Cardiac fibroblast (primary cell): ENCODE data around the gene GATB.
A peak's percentile ranks its signal among the peaks of the same experiment; 100 is the strongest.

Experiments
- DNase-seq, 2 donors: peaks; one replicate each; pipeline versions ENCODE4 v3.0.0 to v3.0.0-alpha.2; 2010; ENCODE audit warnings: low read depth in 2 of 2
- H3K4me3 ChIP-seq, 2 donors: replicated peaks in 1 of 2; 1 replicate in 1 of 2; 2 replicates in 1 of 2; pipeline ENCODE4 v1.5.1; 2011; ENCODE audit warnings: low read depth in 2 of 2, low read length in 2 of 2, mild to moderate bottlenecking in 2 of 2, moderate library complexity in 1 of 2
- CTCF ChIP-seq: IDR thresholded peaks from one replicate; pipeline ENCODE4 v1.5.1; 2011; ENCODE audit warnings: low read depth, mild to moderate bottlenecking, low read length, inconsistent platforms

The GATB gene

GRCh38 chr4:151806511-151806927 lies 45.7 kb upstream of the GATB start:
- no peak for TF ChIP-seq CTCF
- DNase-seq, result peak; percentile 57 to 79
- no peak overlapping the region for H3K4me3 ChIP-seq

DNA sequence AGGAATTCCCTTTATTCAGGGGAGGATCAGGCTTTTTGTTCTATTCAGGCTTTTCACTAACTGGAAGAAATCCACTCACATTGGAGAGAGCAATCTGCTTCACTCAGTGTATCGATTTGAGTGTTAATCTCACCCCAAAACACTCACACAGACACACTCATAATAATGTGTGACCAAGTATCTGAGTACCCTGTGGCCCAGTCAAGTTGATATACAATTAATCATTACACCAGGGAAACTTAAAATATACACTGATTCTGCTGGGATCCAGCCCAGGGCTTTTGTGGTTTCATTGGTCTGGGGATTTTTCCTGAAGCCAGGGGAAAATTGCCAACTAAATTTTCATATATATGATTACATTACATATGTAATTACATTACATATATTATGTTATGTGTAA lies 44.0 kb upstream of the GATB start:
- H3K4me3 ChIP-seq, result no peak overlapping the region
- no peak for TF ChIP-seq CTCF
- DNase-seq, result no peak

DNA sequence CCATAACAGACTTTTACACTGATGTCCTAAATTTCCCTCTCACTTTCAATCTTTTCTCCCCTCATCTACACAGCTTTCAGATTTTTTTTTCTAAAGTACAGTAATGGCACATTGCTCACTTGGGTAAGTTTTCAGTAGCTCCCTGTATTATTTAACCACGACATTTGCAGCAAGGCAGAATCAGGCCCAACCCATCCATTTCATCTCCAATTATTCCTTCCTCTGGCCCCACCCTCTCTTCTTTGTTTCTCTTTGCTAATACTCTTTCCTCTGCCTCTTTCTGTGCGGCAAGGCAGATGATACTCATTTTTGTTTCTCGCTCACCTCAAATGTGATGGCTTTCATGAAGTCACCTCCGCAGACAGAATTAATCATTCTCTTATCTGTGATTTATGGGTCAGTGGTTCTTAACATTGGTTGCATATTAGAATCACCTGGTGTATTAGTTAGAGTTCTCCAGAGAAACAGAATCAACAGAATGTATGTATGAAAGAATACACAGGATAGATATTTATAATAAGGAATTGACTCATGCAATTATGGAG lies 43.4 kb upstream of the GATB start:
- no peak for DNase-seq
- no peak for TF ChIP-seq CTCF
- H3K4me3 ChIP-seq, result no peak overlapping the region

DNA sequence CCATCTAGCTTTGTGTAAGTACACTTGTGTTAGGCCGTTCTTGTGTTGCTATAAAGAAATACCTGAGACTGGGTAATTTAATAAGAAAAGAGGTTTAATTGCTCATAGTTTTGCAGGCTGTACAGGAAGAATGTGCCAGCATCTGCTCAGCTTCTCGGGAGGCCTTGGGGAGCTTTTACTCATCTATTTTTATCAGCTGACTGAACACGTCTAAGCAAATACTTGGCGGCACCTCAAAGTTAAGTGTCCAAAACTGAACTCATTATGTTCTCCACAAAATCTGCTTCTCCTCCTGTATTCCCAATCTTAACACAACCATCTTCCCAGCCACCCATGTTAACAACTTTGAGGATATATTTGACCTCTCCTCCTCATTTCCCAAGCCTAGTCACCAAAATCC lies 42.4 kb upstream of the GATB start:
- TF ChIP-seq CTCF, result no peak
- DNase-seq, result no peak
- no peak overlapping the region for H3K4me3 ChIP-seq

- peak; percentile 93 for TF ChIP-seq CTCF
- peak; percentile 53 to 67 for DNase-seq
- H3K4me3 ChIP-seq, result no peak overlapping the region
These were observed 41.0 kb upstream of the GATB start for GRCh38 chr4:151801547-151802516.

GRCh38 chr4:151799417-151800012 lies 38.7 kb upstream of the GATB start:
- no peak for DNase-seq
- H3K4me3 ChIP-seq, result no peak overlapping the region
- no peak for TF ChIP-seq CTCF
